Smooth muscle cell (in vitro differentiated cells): Measurements from ENCODE around the gene CSNK1E. TPM values are rescaled to one million over a fixed set of nuclear protein-coding genes. Genes with fewer than 3 reads are reported as not detected.

Source experiments
- DNase-seq: peaks from one replicate; lab custom pipeline; 2025; ENCODE audit not compliant: unreplicated experiment; lab: John Stamatoyannopoulos, UW
- H2AFZ ChIP-seq: fragments of 200-600 bp; sonication (generic); 2 replicates; pipeline ENCODE4 v1.6.0; 2016; ENCODE audit warnings: antibody characterized with exemption, low read depth, mild to moderate bottlenecking
- H3F3A ChIP-seq: fragments of 200-600 bp; sonication (generic); 2 replicates; pipeline ENCODE4 v1.6.0; 2017; ENCODE audit warnings: antibody characterized with exemption, low read depth
- H3K27ac ChIP-seq: fragments of 200-600 bp; sonication (generic); 2 replicates; pipeline ENCODE4 v1.5.1; 2016; ENCODE audit warnings: low read depth, mild to moderate bottlenecking
- H3K27me3 ChIP-seq: fragments of 200-600 bp; sonication (generic); 2 replicates; pipeline ENCODE4 v1.6.1; 2016; ENCODE audit warnings: low read depth, mild to moderate bottlenecking
- H3K36me3 ChIP-seq: fragments of 200-600 bp; sonication (generic); 2 replicates; pipeline ENCODE4 v1.5.1; 2016; ENCODE audit warnings: low read depth
- H3K4me1 ChIP-seq: fragments of 200-600 bp; sonication (generic); 2 replicates; pipeline ENCODE4 v1.5.1; 2016; ENCODE audit warnings: low read depth
- H3K4me2 ChIP-seq: fragments of 200-600 bp; sonication (generic); 2 replicates; pipeline ENCODE4 v1.6.0; 2016; ENCODE audit warnings: mild to moderate bottlenecking
- H3K4me3 ChIP-seq: fragments of 200-600 bp; sonication (generic); 2 replicates; pipeline ENCODE4 v1.5.1; 2016; ENCODE audit warnings: mild to moderate bottlenecking
- H3K79me2 ChIP-seq: fragments of 200-600 bp; sonication (generic); 2 replicates; pipeline ENCODE4 v1.6.0; 2016; ENCODE audit warnings: low read depth, mild to moderate bottlenecking
- H3K9ac ChIP-seq: fragments of 200-600 bp; sonication (generic); 2 replicates; pipeline ENCODE4 v1.6.0; 2016; ENCODE audit warnings: low read depth
- H3K9me3 ChIP-seq: fragments of 200-600 bp; sonication (generic); replicated peaks from 2 replicates; pipeline ENCODE4 v1.5.1; 2016; ENCODE audit warnings: low read depth
- H4K20me1 ChIP-seq: fragments of 200-600 bp; sonication (generic); 2 replicates; pipeline ENCODE4 v1.6.0; 2016; ENCODE audit warnings: low read depth
- WGBS: methylation state at CpG from one replicate; pipeline ENCODE4 v1.1.7; 2016; ENCODE audit warnings: low lambda C conversion rate; 5-methylcytosine and 5-hydroxymethylcytosine counted together
- polyA plus RNA-seq: library from polyadenylated mRNA; unstranded; fragments of >200 nt; fragmentation: Nextera tagmentation; extraction: Ambion mirVana; gene quantifications from 2 replicates; pipeline ENCODE4 v1.2.1, GENCODE V29; 2016
- total RNA-seq: library from RNA; depleted of rRNA; stranded (reverse); fragments of >200 nt; gene quantifications from 2 replicates; pipeline ENCODE4 v1.2.3, GENCODE V29; 2014
- TF ChIP-seq, protein P1 (sequence below): fragments of 200-600 bp; sonication (generic); IDR thresholded peaks from 2 replicates; pipeline ENCODE4 v1.5.1; 2017; ENCODE audit warnings: borderline replicate concordance, mild to moderate bottlenecking, antibody characterized with exemption; ENCODE audit not compliant: insufficient read depth, poor library complexity, severe bottlenecking

CSNK1E gene
- total and polyA plus RNA-seq, 2 experiments from 2014 or later = 94.7 to 154 TPM

- no peaks in the 10 kb centered on the region for H3K36me3 ChIP-seq
- no peak overlapping the region for H3K27ac ChIP-seq
- no peaks in the 10 kb centered on the region for H3K4me1 ChIP-seq
- no peak overlapping the region for H2AFZ ChIP-seq
- no peak overlapping the region for H3K4me3 ChIP-seq
- no peak overlapping the region for H3K4me2 ChIP-seq
- 95% methylated on average over 14 of the region's 14 CpGs for WGBS
- DNase-seq = no peak
- H4K20me1 ChIP-seq = no peaks in the 10 kb centered on the region
- no peaks in the 10 kb centered on the region for H3F3A ChIP-seq
- no peaks in the 10 kb centered on the region for H3K79me2 ChIP-seq
- TF ChIP-seq, protein P1, sequence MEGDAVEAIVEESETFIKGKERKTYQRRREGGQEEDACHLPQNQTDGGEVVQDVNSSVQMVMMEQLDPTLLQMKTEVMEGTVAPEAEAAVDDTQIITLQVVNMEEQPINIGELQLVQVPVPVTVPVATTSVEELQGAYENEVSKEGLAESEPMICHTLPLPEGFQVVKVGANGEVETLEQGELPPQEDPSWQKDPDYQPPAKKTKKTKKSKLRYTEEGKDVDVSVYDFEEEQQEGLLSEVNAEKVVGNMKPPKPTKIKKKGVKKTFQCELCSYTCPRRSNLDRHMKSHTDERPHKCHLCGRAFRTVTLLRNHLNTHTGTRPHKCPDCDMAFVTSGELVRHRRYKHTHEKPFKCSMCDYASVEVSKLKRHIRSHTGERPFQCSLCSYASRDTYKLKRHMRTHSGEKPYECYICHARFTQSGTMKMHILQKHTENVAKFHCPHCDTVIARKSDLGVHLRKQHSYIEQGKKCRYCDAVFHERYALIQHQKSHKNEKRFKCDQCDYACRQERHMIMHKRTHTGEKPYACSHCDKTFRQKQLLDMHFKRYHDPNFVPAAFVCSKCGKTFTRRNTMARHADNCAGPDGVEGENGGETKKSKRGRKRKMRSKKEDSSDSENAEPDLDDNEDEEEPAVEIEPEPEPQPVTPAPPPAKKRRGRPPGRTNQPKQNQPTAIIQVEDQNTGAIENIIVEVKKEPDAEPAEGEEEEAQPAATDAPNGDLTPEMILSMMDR = no peak
- H3K9me3 ChIP-seq = no peaks in the 10 kb centered on the region
- no peak overlapping the region for H3K9ac ChIP-seq
- no peaks in the 10 kb centered on the region for H3K27me3 ChIP-seq
Observed at GRCh38 chr22:38355275-38355674, 38.0 kb upstream of the CSNK1E start.

- WGBS = 79% methylated on average over 10 of the region's 10 CpGs
- no peaks in the 10 kb centered on the region for H3K9me3 ChIP-seq
- H3F3A ChIP-seq = no peaks in the 10 kb centered on the region
- no peaks in the 10 kb centered on the region for H3K27me3 ChIP-seq
- H3K9ac ChIP-seq = no peak overlapping the region
- no peak overlapping the region for H3K4me2 ChIP-seq
- no peaks in the 10 kb centered on the region for H3K36me3 ChIP-seq
- no peaks in the 10 kb centered on the region for H3K79me2 ChIP-seq
- TF ChIP-seq, protein P1 = no peak
- no peaks in the 10 kb centered on the region for H3K4me1 ChIP-seq
- H4K20me1 ChIP-seq = no peaks in the 10 kb centered on the region
- H2AFZ ChIP-seq = no peak overlapping the region
- no peak overlapping the region for H3K4me3 ChIP-seq
- no peak for DNase-seq
- H3K27ac ChIP-seq = no peak overlapping the region
Observed at GRCh38 chr22:38353701-38354100, 36.5 kb upstream of the CSNK1E start.

GRCh38 chr22:38353142-38353629 lies 36.0 kb upstream of the CSNK1E start:
- Histone ChIP-seq H3K9me3 (no peaks in the 10 kb centered on the region), H3K4me1 (no peaks in the 10 kb centered on the region), H3K9ac (no peak overlapping the region), H3K4me2 (no peak overlapping the region), H3K36me3 (no peaks in the 10 kb centered on the region), H3K4me3 (no peak overlapping the region), H3K27me3 (no peaks in the 10 kb centered on the region), H4K20me1 (no peaks in the 10 kb centered on the region), H2AFZ (no peak overlapping the region), H3K27ac (no peak overlapping the region), H3K79me2 (no peaks in the 10 kb centered on the region), H3F3A (no peaks in the 10 kb centered on the region)
- TF ChIP-seq, protein P1 = peak; percentile 99
- peak; percentile 47 for DNase-seq
- WGBS = 32% methylated on average over 29 of the region's 33 CpGs

DNA sequence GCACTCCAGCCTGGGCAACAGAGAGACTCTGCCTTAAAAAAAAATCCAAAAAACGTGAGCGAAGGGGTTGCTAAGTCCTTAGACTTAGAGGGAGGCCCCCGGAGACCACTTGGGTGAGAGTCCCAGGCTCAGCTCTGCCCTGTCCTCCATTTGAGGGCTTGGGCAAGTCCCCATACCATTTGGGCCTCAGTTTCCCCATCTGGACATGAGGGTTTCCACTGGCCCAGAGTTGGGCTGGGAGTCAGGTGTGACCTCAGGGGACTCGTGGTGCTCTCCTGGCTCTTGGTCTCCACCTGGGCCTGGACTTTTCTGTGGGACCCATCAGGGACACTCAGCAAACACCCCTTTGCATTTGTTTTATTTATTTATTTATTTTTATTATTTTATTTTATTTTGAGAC lies 35.2 kb upstream of the CSNK1E start:
- no peak overlapping the region for H3K4me3 ChIP-seq
- no peak for DNase-seq
- H3K36me3 ChIP-seq = no peaks in the 10 kb centered on the region
- H4K20me1 ChIP-seq = no peaks in the 10 kb centered on the region
- no peaks in the 10 kb centered on the region for H3K9me3 ChIP-seq
- no peak overlapping the region for H3K9ac ChIP-seq
- H3K79me2 ChIP-seq = no peaks in the 10 kb centered on the region
- H3K27ac ChIP-seq = no peak overlapping the region
- no peaks in the 10 kb centered on the region for H3K4me1 ChIP-seq
- no peaks in the 10 kb centered on the region for H3F3A ChIP-seq
- WGBS = 94% methylated on average over 4 of the region's 4 CpGs
- TF ChIP-seq, protein P1 = no peak
- no peak overlapping the region for H2AFZ ChIP-seq
- no peaks in the 10 kb centered on the region for H3K27me3 ChIP-seq
- H3K4me2 ChIP-seq = no peak overlapping the region
